Panc1 (cell line): ENCODE results near the gene LHX4. TPM values are rescaled to one million over a fixed set of nuclear protein-coding genes. Genes with fewer than 3 reads are reported as not detected.

Experiments used
- ATAC-seq: fragments of 200-7000 bp; cut with Tn5 transposase; 2 replicates; pipeline ENCODE4 v1.9.1; 2020; ENCODE audit warnings: mild to moderate bottlenecking, moderate library complexity
- BruUV-seq: library from RNA; stranded (reverse); fragments of 400-500 nt; replicated peaks from 2 replicates; lab custom pipeline; 2021; lab: Mats Ljungman, UMichigan
- CTCF ChIA-PET: fragments of 300-600 bp; sonication (Branson Sonifier 250); formaldehyde crosslinking; loops from one replicate; lab custom pipeline; 2022; ENCODE audit warnings: antibody characterized with exemption; lab: Charles Lee
- POLR2A ChIA-PET: fragments of 300-600 bp; sonication (Branson Sonifier 250); formaldehyde crosslinking; loops from one replicate; lab custom pipeline; 2022; ENCODE audit warnings: antibody characterized with exemption; lab: Charles Lee
- DNase-seq: peaks from one replicate; pipeline ENCODE4 v3.0.0-alpha.2; 2010; ENCODE audit warnings: low read depth, low spot score
- H3K27ac ChIP-seq: 2 replicates; pipeline ENCODE4 v1.5.1; 2011; ENCODE audit warnings: mild to moderate bottlenecking, low read length, inconsistent platforms
- H3K27me3 ChIP-seq: fragments of 200-500 bp; sonication (Bioruptor generic); 2 replicates; pipeline ENCODE4 v1.6.0; 2014; ENCODE audit warnings: low read length, inconsistent platforms; ENCODE audit not compliant: control insufficient read depth, insufficient read depth
- H3K36me3 ChIP-seq: fragments of 200-500 bp; sonication (Bioruptor generic); 2 replicates; pipeline ENCODE4 v1.5.1; 2014; ENCODE audit warnings: inconsistent platforms, mild to moderate bottlenecking, low read length, moderate library complexity; ENCODE audit not compliant: control insufficient read depth, insufficient read depth
- H3K4me1 ChIP-seq: 2 replicates; pipeline ENCODE4 v1.5.1; 2011; ENCODE audit warnings: inconsistent platforms, mild to moderate bottlenecking, low read length, moderate library complexity; ENCODE audit not compliant: control insufficient read depth, insufficient read depth
- H3K4me3 ChIP-seq, 2 experiments: 2 replicates each; pipeline ENCODE4 v1.5.1; 2011 to 2012; ENCODE audit warnings: low read depth in 2 of 2, low read length in 2 of 2, mild to moderate bottlenecking in 2 of 2, inconsistent platforms in 1 of 2, moderate library complexity in 1 of 2
- H3K9me3 ChIP-seq: fragments of 200-500 bp; sonication (Bioruptor generic); 2 replicates; pipeline ENCODE4 v1.5.1; 2014; ENCODE audit warnings: low read depth, mild to moderate bottlenecking, inconsistent platforms, low read length, moderate library complexity; ENCODE audit not compliant: control insufficient read depth, insufficient read depth
- CTCF ChIP-seq: fragments of 450-650 bp; IDR thresholded peaks from 2 replicates; pipeline ENCODE4 v1.5.1; 2017; ENCODE audit warnings: mild to moderate bottlenecking
- POLR2AphosphoS5 ChIP-seq: IDR thresholded peaks from 2 replicates; pipeline ENCODE4 v1.6.1; 2012; ENCODE audit warnings: mild to moderate bottlenecking, low read depth, low read length, moderate library complexity
- REST ChIP-seq, 2 experiments: IDR thresholded peaks; 2 replicates each; pipeline ENCODE4 v1.6.1; 2011 to 2012; ENCODE audit warnings: low read depth in 2 of 2, control low read depth in 1 of 2, low read length in 1 of 2, mild to moderate bottlenecking in 1 of 2, moderate library complexity in 1 of 2; ENCODE audit not compliant: insufficient read depth in 1 of 2
- SIN3A ChIP-seq: IDR thresholded peaks from 2 replicates; pipeline ENCODE4 v1.6.1; 2012; ENCODE audit warnings: low read depth, mild to moderate bottlenecking, low read length, moderate library complexity, borderline replicate concordance; ENCODE audit not compliant: insufficient read depth
- TCF7L2 ChIP-seq: IDR thresholded peaks from 2 replicates; pipeline ENCODE4 v1.6.1; 2011; ENCODE audit warnings: mild to moderate bottlenecking, low read depth, low read length, inconsistent platforms
- in situ Hi-C: cut with HindIII; loops from 2 replicates; pipeline ENCODE4 v1.10.0; 2016; ENCODE audit warnings: low sequenced_read_pairs, low pct_unique_long_range_greater_than_20kb
- intact Hi-C: fragments of 100-400 bp; cut with micrococcal nuclease; formaldehyde crosslinking; loops from one replicate; pipeline ENCODE4 v1.10.0; 2022; ENCODE audit not compliant: unreplicated experiment
- total RNA-seq: library from RNA; stranded (reverse); gene quantifications from one replicate; pipeline ENCODE4 v1.2.1, GENCODE V29; 2021; ENCODE audit not compliant: unreplicated experiment

Gene LHX4
- total RNA-seq, 1 experiment from 2014 or later = 0.72 TPM

GRCh38 chr1:180290265-180291001 is 60.4 kb downstream of the LHX4 start:
- Histone ChIP-seq H3K36me3 (no peaks in the 10 kb centered on the region; the same call in 1 of the 2 replicates), H3K27me3 (no peaks in the 10 kb centered on the region), H3K4me3 (no peak overlapping the region), H3K9me3 (no peaks in the 10 kb centered on the region), H3K4me1 (no peaks in the 10 kb centered on the region), H3K27ac (no peak overlapping the region)
- in situ Hi-C loops = no loop called here
- no peak for ATAC-seq
- ChIA-PET CTCF (no interaction called here), POLR2A (no interaction called here)
- BruUV-seq = no TSS peak
- no peak for DNase-seq
- no peak for TF ChIP-seq SIN3A
- no peak for TF ChIP-seq CTCF
- TF ChIP-seq TCF7L2 = no peak
- intact Hi-C loops = no loop called here

DNA sequence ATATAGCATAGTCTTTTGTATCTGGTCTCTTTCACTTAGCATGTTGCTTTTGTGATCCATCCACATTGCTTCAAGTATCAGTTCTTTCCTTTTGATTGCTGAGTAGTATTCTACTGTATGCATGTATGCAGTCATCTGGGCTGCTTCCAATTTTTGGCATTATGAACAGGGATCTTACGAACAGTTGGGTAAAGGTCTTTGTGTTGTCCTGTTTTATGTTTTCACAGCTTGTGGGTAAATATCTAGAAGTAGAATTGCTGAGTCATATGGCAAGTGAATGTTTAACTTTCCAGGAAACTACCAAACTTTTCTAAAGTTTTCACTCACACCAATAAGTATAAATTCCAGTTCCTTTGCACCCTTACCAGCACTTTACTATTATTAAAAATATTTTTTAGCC is 60.9 kb downstream of the LHX4 start:
- no peaks in the 10 kb centered on the region for H3K27me3 ChIP-seq
- no peaks in the 10 kb centered on the region for H3K4me1 ChIP-seq
- ChIA-PET POLR2A (no interaction called here), CTCF (no interaction called here)
- no peak for DNase-seq
- no peaks in the 10 kb centered on the region for H3K9me3 ChIP-seq
- in situ Hi-C loops (no loop called here), intact Hi-C loops (no loop called here)
- H3K36me3 ChIP-seq = no peaks in the 10 kb centered on the region; the same call in 1 of the 2 replicates
- BruUV-seq = no TSS peak
- H3K27ac ChIP-seq = no peak overlapping the region
- TF ChIP-seq TCF7L2 = no peak
- TF ChIP-seq POLR2AphosphoS5 = no peak
- TF ChIP-seq REST (IDR thresholded peaks at IDR 0.05; ENCODE audit: insufficient read depth in 1 of 2, low read depth in 2 of 2, low read length in 1 of 2) = no peak
- TF ChIP-seq CTCF = no peak
- no peak for TF ChIP-seq SIN3A
- no peak overlapping the region for H3K4me3 ChIP-seq
- ATAC-seq = no peak
